Measurements from ENCODE around the gene AACS.
A peak's percentile ranks its signal among the peaks of the same experiment; 100 is the strongest.
"Not testable (repeated sequence)": the region's sequence is repeated elsewhere in the genome, so short reads cannot be mapped to it uniquely, and the experiment has no call there.

AACS gene

DNA sequence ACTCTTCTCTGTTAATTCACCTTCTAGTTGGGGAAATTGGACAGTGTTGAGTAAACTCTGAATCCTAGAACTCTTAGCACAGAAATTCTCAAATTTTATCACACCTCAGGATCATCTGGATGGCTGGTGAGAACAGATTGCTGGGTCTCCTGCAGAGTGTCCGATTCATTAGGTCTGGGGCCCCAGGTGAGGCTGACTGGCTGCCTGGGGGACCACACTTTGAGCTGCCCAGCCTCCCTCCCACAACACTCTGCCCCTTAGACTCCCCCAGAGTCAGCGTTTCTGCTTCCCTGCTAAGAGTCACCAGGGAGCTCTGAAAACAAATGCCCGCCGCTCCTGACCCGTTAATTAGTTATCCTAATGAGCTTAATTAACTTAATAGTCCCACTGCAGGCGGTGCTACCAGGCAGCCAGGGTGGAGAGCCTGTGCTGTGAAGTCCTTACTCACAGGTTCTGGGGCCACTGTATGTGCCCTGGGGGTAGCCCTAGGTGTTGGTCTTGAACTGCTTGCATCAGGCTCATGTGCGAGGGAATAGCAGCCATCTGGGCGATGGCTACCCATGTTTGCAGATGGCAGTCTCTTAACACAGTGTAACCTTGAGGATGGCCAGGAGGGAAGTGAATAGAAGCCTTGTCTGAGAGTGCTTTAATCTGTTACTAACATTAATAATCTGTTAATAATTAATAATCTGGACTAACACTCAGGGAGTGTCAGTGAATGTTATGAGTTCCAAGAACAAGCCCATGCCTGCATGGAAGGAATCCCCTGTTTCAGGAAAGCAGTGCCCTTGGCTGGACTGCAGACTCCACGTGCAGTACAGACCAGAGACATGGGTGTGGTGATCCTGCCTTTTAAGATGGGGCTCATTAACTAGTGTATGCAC, 35.6 kb downstream of the AACS start:
- Mint-ChIP-seq H3K36me3 (ENCODE audit: low read depth) (peaks cover 30% of the 10 kb centered on the region), H3K4me3 (no peak overlapping the region), H3K27ac (peak overlapping the region in 1 of 3 experiments; percentile 54), H3K27me3 (ENCODE audit: low read depth) (no peaks in the 10 kb centered on the region), H3K9me3 (no peaks in the 10 kb centered on the region), H3K4me1 (no peaks in the 10 kb centered on the region)
- no peak for TF ChIP-seq CTCF (IDR thresholded peaks at IDR 0.05; ENCODE audit: unreplicated experiment in 3 of 3)

GRCh38 chr12:125104982-125105381, 39.7 kb downstream of the AACS start:
- no peak overlapping the region for H3K4me3 Mint-ChIP-seq
- H3K36me3 Mint-ChIP-seq (ENCODE audit: low read depth) = peaks cover 46% of the 10 kb centered on the region
- no peak overlapping the region for H3K27ac Mint-ChIP-seq
- H3K9me3 Mint-ChIP-seq = no peaks in the 10 kb centered on the region
- no peaks in the 10 kb centered on the region for H3K27me3 Mint-ChIP-seq (ENCODE audit: low read depth)
- H3K4me1 Mint-ChIP-seq = no peaks in the 10 kb centered on the region
- no peak for TF ChIP-seq CTCF (IDR thresholded peaks at IDR 0.05; ENCODE audit: unreplicated experiment in 3 of 3)

- H3K36me3 Mint-ChIP-seq (ENCODE audit: low read depth) = peaks cover 51% of the 10 kb centered on the region
- H3K4me3 Mint-ChIP-seq = no peak overlapping the region
- H3K27ac Mint-ChIP-seq = no peak overlapping the region
- H3K4me1 Mint-ChIP-seq = peaks cover 4% of the 10 kb centered on the region
- no peaks in the 10 kb centered on the region for H3K27me3 Mint-ChIP-seq (ENCODE audit: low read depth)
- H3K9me3 Mint-ChIP-seq = no peaks in the 10 kb centered on the region
- no peak for TF ChIP-seq CTCF (IDR thresholded peaks at IDR 0.05; ENCODE audit: unreplicated experiment in 3 of 3)
Observed at GRCh38 chr12:125105600-125105999, 40.4 kb downstream of the AACS start.

DNA sequence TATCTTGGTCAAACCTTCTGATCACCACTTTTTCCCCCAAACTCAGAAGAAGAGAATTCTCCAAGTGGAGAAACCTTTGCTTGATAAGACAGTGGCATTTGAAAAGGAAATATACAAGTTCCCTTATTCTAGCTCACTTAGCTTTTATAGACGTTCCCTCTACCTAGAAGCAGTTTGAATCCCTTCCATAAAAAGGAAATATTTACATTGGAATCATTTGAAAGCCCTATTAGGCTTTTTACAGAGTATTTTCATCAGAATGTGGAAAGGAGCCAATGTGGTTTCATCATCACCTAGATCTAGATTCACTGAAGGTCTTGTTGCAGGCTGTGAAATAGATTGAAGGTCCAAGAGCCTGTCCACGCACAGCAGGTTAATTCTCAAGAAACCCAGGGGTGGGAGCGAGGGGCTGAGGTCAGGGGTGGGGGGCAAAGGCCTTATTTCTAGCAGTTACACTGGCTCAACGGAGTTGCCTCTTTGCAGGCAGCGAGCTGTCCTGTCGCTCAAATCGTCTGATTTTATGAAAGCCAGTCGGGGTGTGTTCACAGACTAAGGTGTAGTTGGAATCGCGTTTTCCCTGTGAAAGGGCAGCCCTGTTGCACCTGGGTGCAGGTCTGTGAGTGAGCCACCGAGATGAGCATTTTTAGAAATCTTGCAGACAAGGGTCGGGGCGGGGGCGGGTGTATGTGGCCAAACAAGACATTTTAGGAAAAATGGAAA, 45.6 kb downstream of the AACS start:
- Mint-ChIP-seq H3K36me3 (ENCODE audit: low read depth) (peaks cover 53% of the 10 kb centered on the region), H3K4me1 (peaks cover 7% of the 10 kb centered on the region), H3K9me3 (no peaks in the 10 kb centered on the region), H3K4me3 (no peak overlapping the region), H3K27ac (no peak overlapping the region), H3K27me3 (ENCODE audit: low read depth) (no peaks in the 10 kb centered on the region)
- no peak for TF ChIP-seq CTCF (IDR thresholded peaks at IDR 0.05; ENCODE audit: unreplicated experiment in 3 of 3)

DNA sequence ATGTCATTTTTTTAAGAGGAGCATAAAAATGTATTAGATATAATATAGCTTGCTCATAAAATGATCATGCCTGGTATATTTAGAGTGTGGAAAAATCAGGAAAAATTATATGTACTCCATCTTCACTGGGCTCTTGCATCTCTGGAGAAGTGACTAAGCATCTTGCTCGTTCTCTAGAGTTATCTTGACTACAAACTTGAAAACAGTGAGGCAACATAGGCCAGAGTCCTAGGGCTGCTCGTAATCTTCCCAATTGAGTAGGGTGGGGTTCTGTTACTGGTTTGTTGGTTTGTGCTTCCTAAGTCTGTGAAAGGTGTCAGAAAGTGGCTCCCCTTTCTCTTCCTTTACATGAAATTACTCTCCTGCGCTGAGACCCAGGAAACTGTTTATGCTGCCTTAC, 46.2 kb downstream of the AACS start:
- TF ChIP-seq CTCF (IDR thresholded peaks at IDR 0.05; ENCODE audit: unreplicated experiment in 3 of 3) = no peak
- H3K36me3 Mint-ChIP-seq (ENCODE audit: low read depth) = peaks cover 50% of the 10 kb centered on the region
- H3K27me3 Mint-ChIP-seq (ENCODE audit: low read depth) = no peaks in the 10 kb centered on the region
- no peak overlapping the region for H3K4me3 Mint-ChIP-seq
- H3K27ac Mint-ChIP-seq = no peak overlapping the region
- H3K4me1 Mint-ChIP-seq = peaks cover 7% of the 10 kb centered on the region
- no peaks in the 10 kb centered on the region for H3K9me3 Mint-ChIP-seq

- H3K4me3 Mint-ChIP-seq; H3K9me3 Mint-ChIP-seq; H3K4me1 Mint-ChIP-seq; H3K27ac Mint-ChIP-seq; H3K27me3 Mint-ChIP-seq (ENCODE audit: low read depth): not testable (repeated sequence)
- peaks cover 49% of the 10 kb centered on the region for H3K36me3 Mint-ChIP-seq (ENCODE audit: low read depth)
Observed at GRCh38 chr12:125112614-125113013, 47.4 kb downstream of the AACS start.

Data from nephron (organoid).